Measurements from ENCODE around the gene SMARCC2. TPM values are rescaled to one million over a fixed set of nuclear protein-coding genes. Genes with fewer than 3 reads are reported as not detected.

Gene SMARCC2
- total RNA-seq, 3 donors from 2014 or later (not counting 1 experiment from before 2014, with no cell fraction given): 205 to 232 (median 210) TPM

GRCh38 chr12:56224954-56225353, 35.7 kb upstream of the SMARCC2 start:
- Mint-ChIP-seq H3K27ac (peak overlapping the region; percentile 100), H3K36me3 (no peaks in the 10 kb centered on the region), H3K4me3 (peak overlapping the region; percentile 92), H3K4me1 (peaks cover 48 to 53% of the 10 kb centered on the region in 2 donors), H3K27me3 (ENCODE audit: low read depth in 2 of 2) (no peaks in the 10 kb centered on the region), H3K9me3 (no peaks in the 10 kb centered on the region)
- no peaks in the 10 kb centered on the region for H3K9me3 ChIP-seq (ENCODE audit: control insufficient read depth, insufficient read depth, low read length)
- WGBS (ENCODE audit: insufficient coverage): 87% methylated on average over 10 of the region's 11 CpGs
- no peaks in the 10 kb centered on the region for H3K27me3 ChIP-seq (ENCODE audit: control insufficient read depth, insufficient read depth, low read length)
- DNase-seq: peak in 1 of 2 donors; percentile 31
- TF ChIP-seq CTCF (IDR thresholded peaks at IDR 0.05): no peak
- H3K4me1 ChIP-seq (ENCODE audit: control insufficient read depth, insufficient read depth, low read length): peaks cover 46% of the 10 kb centered on the region
- no peak for ATAC-seq
- H3K4me3 ChIP-seq (ENCODE audit: low read length): peak overlapping the region; percentile 56
- intact Hi-C loops (cut with micrococcal nuclease): loop anchor here (5.0 to 10.0 kb wide), 3 partner anchors 32 to 253 kb away; partner anchors contain the start of genes ANKRD52, RAB5B and RPS26
- H3K27ac ChIP-seq (ENCODE audit: low read length): peak overlapping the region; percentile 70
- peaks cover 2% of the 10 kb centered on the region for H3K36me3 ChIP-seq (ENCODE audit: control insufficient read depth, insufficient read depth, low read length)

DNA sequence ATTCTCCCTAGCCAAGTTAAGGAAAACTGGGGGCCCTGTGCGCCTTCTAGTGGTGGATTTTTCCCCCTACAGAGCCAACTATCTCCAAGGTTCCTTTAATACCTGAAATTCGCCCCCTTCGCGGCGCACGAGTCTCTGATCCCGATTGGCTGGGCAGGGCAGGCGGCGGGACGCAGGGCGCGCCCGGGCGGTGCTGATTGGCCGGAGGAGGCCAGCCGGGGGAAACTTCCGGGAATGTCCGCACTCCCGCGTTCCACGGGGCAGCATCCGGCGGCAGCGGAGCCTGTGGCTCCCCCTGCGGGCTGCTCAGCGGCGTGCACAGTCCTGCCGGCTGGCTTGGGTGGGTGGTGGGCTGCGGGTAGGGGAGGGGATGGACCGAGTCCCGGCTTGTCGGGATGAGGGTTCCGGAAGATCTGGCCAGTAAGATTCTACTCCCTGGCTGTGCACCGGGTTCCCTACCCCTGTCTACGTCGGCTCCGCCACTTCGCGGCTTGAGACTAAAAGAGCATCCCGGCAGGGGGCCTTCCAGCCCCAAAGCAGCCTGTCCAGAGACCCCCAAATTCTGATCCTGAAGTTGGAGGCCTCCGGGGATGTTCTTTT, 34.9 kb upstream of the SMARCC2 start, which contains the start of gene NABP2:
Gene NABP2 (plus strand): TSS at position 241 of the 600 bp plus-strand sequence. CDS start 515 bp downstream, outside the sequence.
- Mint-ChIP-seq H3K36me3 (no peaks in the 10 kb centered on the region), H3K27me3 (ENCODE audit: low read depth in 2 of 2) (no peaks in the 10 kb centered on the region), H3K4me1 (peaks cover 48 to 53% of the 10 kb centered on the region in 2 donors), H3K4me3 (peak within 1 kb of the TSS; percentile 92), H3K9me3 (no peaks in the 10 kb centered on the region), H3K27ac (peak within 1 kb of the TSS; percentile 100)
- ATAC-seq (peak; percentile 70 to 86 (median 79)), DNase-seq (peak; percentile 85 to 96)
- intact Hi-C loops (cut with micrococcal nuclease): loop anchor here (5.0 to 10.0 kb wide), 3 partner anchors 33 to 252 kb away; partner anchors contain the start of genes ANKRD52, RAB5B and RPS26
- peak within 1 kb of the TSS; percentile 70 for H3K27ac ChIP-seq (ENCODE audit: low read length)
- no peaks in the 10 kb centered on the region for H3K9me3 ChIP-seq (ENCODE audit: control insufficient read depth, insufficient read depth, low read length)
- peak within 1 kb of the TSS; percentile 56 for H3K4me3 ChIP-seq (ENCODE audit: low read length)
- peaks cover 2% of the 10 kb centered on the region for H3K36me3 ChIP-seq (ENCODE audit: control insufficient read depth, insufficient read depth, low read length)
- TF ChIP-seq CTCF (IDR thresholded peaks at IDR 0.05): peak; percentile 91
- H3K4me1 ChIP-seq (ENCODE audit: control insufficient read depth, insufficient read depth, low read length): peaks cover 47% of the 10 kb centered on the region
- 1% methylated on average over 41 of the region's 41 CpGs for WGBS (ENCODE audit: insufficient coverage)
- H3K27me3 ChIP-seq (ENCODE audit: control insufficient read depth, insufficient read depth, low read length): no peaks in the 10 kb centered on the region

DNA sequence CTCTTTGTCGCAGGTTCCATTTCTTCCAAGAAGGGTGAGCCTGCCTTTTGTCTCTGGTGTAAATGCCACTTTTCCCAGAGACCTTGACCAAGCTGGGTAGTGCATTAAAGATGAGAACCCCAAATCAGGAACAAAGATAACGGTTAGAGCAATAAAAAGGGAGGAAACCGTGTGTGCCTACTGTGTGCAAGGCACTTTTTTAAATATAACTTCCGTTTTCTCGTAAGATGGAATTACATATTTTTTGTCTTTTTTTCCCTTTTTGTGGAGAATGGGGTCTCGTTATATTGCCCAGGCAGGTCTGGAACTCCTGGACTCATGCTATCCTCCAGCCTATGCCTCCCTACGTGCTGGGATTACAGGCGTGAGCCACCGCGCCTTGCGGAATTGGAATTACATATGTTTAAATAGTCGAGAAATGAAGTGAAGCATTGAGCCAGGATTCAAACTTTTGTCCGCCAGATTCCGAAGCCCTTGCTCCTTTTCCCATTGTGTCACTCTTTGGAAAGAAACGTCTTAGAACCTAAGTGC, 34.4 kb upstream of the SMARCC2 start:
- peak overlapping the region; percentile 56 for H3K4me3 ChIP-seq (ENCODE audit: low read length)
- Mint-ChIP-seq H3K9me3 (no peaks in the 10 kb centered on the region), H3K4me3 (peak overlapping the region; percentile 92), H3K27ac (peak overlapping the region; percentile 100), H3K36me3 (no peaks in the 10 kb centered on the region), H3K4me1 (peaks cover 48 to 53% of the 10 kb centered on the region in 2 donors), H3K27me3 (ENCODE audit: low read depth in 2 of 2) (no peaks in the 10 kb centered on the region)
- no peak for ATAC-seq
- TF ChIP-seq CTCF (IDR thresholded peaks at IDR 0.05): no peak
- 46% methylated on average over 15 of the region's 15 CpGs for WGBS (ENCODE audit: insufficient coverage)
- no peaks in the 10 kb centered on the region for H3K9me3 ChIP-seq (ENCODE audit: control insufficient read depth, insufficient read depth, low read length)
- intact Hi-C loops (cut with micrococcal nuclease): loop anchor here (5.0 to 10.0 kb wide), 3 partner anchors 34 to 251 kb away; partner anchors contain the start of genes ANKRD52, RAB5B and RPS26
- no peaks in the 10 kb centered on the region for H3K27me3 ChIP-seq (ENCODE audit: control insufficient read depth, insufficient read depth, low read length)
- peak in 1 of 2 donors; percentile 24 for DNase-seq
- H3K27ac ChIP-seq (ENCODE audit: low read length): peak overlapping the region; percentile 70
- H3K4me1 ChIP-seq (ENCODE audit: control insufficient read depth, insufficient read depth, low read length): peaks cover 47% of the 10 kb centered on the region
- peaks cover 2% of the 10 kb centered on the region for H3K36me3 ChIP-seq (ENCODE audit: control insufficient read depth, insufficient read depth, low read length)
